SU-DHL-6 (cell line): ENCODE measurements around the gene WFIKKN1.
A peak's percentile ranks its signal among the peaks of the same experiment; 100 is the strongest.

ENCODE experiments used
- H2AFZ ChIP-seq: fragments of 200-600 bp; sonication (generic); 2 replicates; pipeline ENCODE4 v1.6.1; 2014; ENCODE audit warnings: low read depth, mild to moderate bottlenecking, moderate library complexity, mixed read lengths, antibody characterized with exemption, low read length; ENCODE audit not compliant: severe bottlenecking
- H3F3A ChIP-seq: fragments of 200-600 bp; shearing (Covaris generic); 2 replicates; pipeline ENCODE4 v1.6.0; 2016; ENCODE audit warnings: antibody characterized with exemption, mild to moderate bottlenecking; ENCODE audit not compliant: insufficient read depth
- H3K27ac ChIP-seq: fragments of 200-600 bp; sonication (generic); 2 replicates; pipeline ENCODE4 v1.5.1; 2016; ENCODE audit warnings: low read depth, mild to moderate bottlenecking, low read length, moderate library complexity, mixed read lengths
- H3K27me3 ChIP-seq: fragments of 200-600 bp; sonication (generic), shearing (Covaris generic); 2 replicates; pipeline ENCODE4 v1.6.0; 2014; ENCODE audit warnings: mild to moderate bottlenecking, low read length
- H3K36me3 ChIP-seq: fragments of 200-600 bp; sonication (generic); 2 replicates; pipeline ENCODE4 v1.6.1; 2014; ENCODE audit warnings: mild to moderate bottlenecking, low read length, mixed read lengths
- H3K4me2 ChIP-seq: fragments of 300-600, 200-600 bp; shearing (Covaris generic), sonication (generic); 2 replicates; pipeline ENCODE4 v1.6.0; 2014; ENCODE audit warnings: low read length, low read depth, mild to moderate bottlenecking; ENCODE audit not compliant: poor library complexity, severe bottlenecking
- H3K4me3 ChIP-seq: fragments of 200-600 bp; sonication (generic); 2 replicates; pipeline ENCODE4 v1.5.1; 2014; ENCODE audit warnings: antibody characterized with exemption, low read length, mild to moderate bottlenecking, mixed read lengths; ENCODE audit not compliant: insufficient read depth, poor library complexity, severe bottlenecking
- H3K79me2 ChIP-seq: fragments of 200-600 bp; sonication (generic); 2 replicates; pipeline ENCODE4 v1.6.1; 2014; ENCODE audit warnings: mild to moderate bottlenecking, low read length, moderate library complexity; ENCODE audit not compliant: insufficient read depth
- H3K9ac ChIP-seq: fragments of 200-600 bp; sonication (generic); 2 replicates; pipeline ENCODE4 v1.7.0; 2014; ENCODE audit warnings: mild to moderate bottlenecking, low read length
- H3K9me2 ChIP-seq: fragments of 200-600 bp; sonication (generic); replicated peaks from 2 replicates; pipeline ENCODE4 v1.6.1; 2014; ENCODE audit warnings: low read length; ENCODE audit not compliant: insufficient read depth
- H3K9me3 ChIP-seq: fragments of 200-600 bp; sonication (generic); 2 replicates; pipeline ENCODE4 v1.6.1; 2014; ENCODE audit warnings: low read length, mixed read lengths; ENCODE audit not compliant: insufficient read depth
- H4K20me1 ChIP-seq: fragments of 200-600 bp; sonication (generic); 2 replicates; pipeline ENCODE4 v1.6.1; 2014; ENCODE audit warnings: low read depth, mild to moderate bottlenecking, antibody characterized with exemption, low read length, moderate library complexity, mixed read lengths
- CTCF ChIP-seq: fragments of 200-600 bp; sonication (generic); IDR thresholded peaks from one replicate; pipeline ENCODE4 v1.5.1; 2017; ENCODE audit warnings: antibody characterized with exemption, mild to moderate bottlenecking, low read length, moderate library complexity; ENCODE audit not compliant: insufficient read depth, poor library complexity, severe bottlenecking
- EZH2phosphoT487 ChIP-seq: fragments of 200-600 bp; sonication (generic), shearing (Covaris generic); conservative IDR thresholded peaks from 2 replicates; pipeline ENCODE4 v1.6.1; 2018; ENCODE audit warnings: mild to moderate bottlenecking, antibody characterized with exemption, low read length, moderate library complexity, mixed read lengths

Gene WFIKKN1

GRCh38 chr16:598823-599739 lies 31.7 kb upstream of the WFIKKN1 start:
- Histone ChIP-seq H3K4me3 (no peak overlapping the region), H3K9ac (no peak overlapping the region), H4K20me1 (no peaks in the 10 kb centered on the region; the same call in 1 of the 2 replicates), H2AFZ (no peak overlapping the region), H3K79me2 (peaks cover under 1% of the 10 kb centered on the region; the same call in 1 of the 2 replicates), H3F3A (no peaks in the 10 kb centered on the region), H3K9me3 (no peaks in the 10 kb centered on the region), H3K27ac (no peak overlapping the region), H3K4me2 (no peak overlapping the region), H3K36me3 (no peaks in the 10 kb centered on the region), H3K9me2 (no peaks in the 10 kb centered on the region), H3K27me3 (no peaks in the 10 kb centered on the region)
- TF ChIP-seq EZH2phosphoT487 (no peak), CTCF (no peak)

- Histone ChIP-seq H3K79me2 (no peaks in the 10 kb centered on the region), H4K20me1 (no peaks in the 10 kb centered on the region; the same call in 1 of the 2 replicates), H3K9me2 (no peaks in the 10 kb centered on the region), H3K27me3 (no peaks in the 10 kb centered on the region), H3K27ac (no peak overlapping the region), H3K4me3 (no peak overlapping the region), H3K4me2 (no peak overlapping the region), H3F3A (no peaks in the 10 kb centered on the region), H2AFZ (no peak overlapping the region), H3K9ac (no peak overlapping the region), H3K36me3 (no peaks in the 10 kb centered on the region), H3K9me3 (no peaks in the 10 kb centered on the region)
- TF ChIP-seq EZH2phosphoT487: no peak
- peak; percentile 15 for TF ChIP-seq CTCF
Observed at GRCh38 chr16:600781-601180, 30.0 kb upstream of the WFIKKN1 start.

GRCh38 chr16:603933-604332 lies 26.9 kb upstream of the WFIKKN1 start:
- Histone ChIP-seq H2AFZ (no peak overlapping the region), H4K20me1 (no peaks in the 10 kb centered on the region; the same call in 1 of the 2 replicates), H3K79me2 (no peaks in the 10 kb centered on the region), H3K4me3 (no peak overlapping the region), H3K27ac (no peak overlapping the region), H3K36me3 (no peaks in the 10 kb centered on the region), H3F3A (no peaks in the 10 kb centered on the region), H3K9ac (no peak overlapping the region), H3K27me3 (no peaks in the 10 kb centered on the region), H3K9me3 (no peaks in the 10 kb centered on the region), H3K4me2 (no peak overlapping the region), H3K9me2 (no peaks in the 10 kb centered on the region)
- no peak for TF ChIP-seq EZH2phosphoT487
- no peak for TF ChIP-seq CTCF
